WTC11 (cell line): ENCODE measurements around the gene RAB43. TPM values are rescaled to one million over a fixed set of nuclear protein-coding genes. Genes with fewer than 3 reads are reported as not detected.

ENCODE experiments used
- ATAC-seq: fragments of 200-7000 bp; cut with Tn5 transposase; 2 replicates; pipeline ENCODE4 v1.10.0; 2021; ENCODE audit warnings: mild to moderate bottlenecking, moderate library complexity
- CTCF ChIA-PET: fragments of 300-600 bp; sonication (Branson Sonifier 250); formaldehyde crosslinking; loops from one replicate; lab custom pipeline; 2021; ENCODE audit warnings: antibody characterized with exemption; lab: Charles Lee
- POLR2A ChIA-PET: fragments of 350-600 bp; sonication (Branson Sonifier 250); formaldehyde crosslinking; loops from one replicate; lab custom pipeline; 2021; ENCODE audit warnings: antibody characterized with exemption; lab: Charles Lee
- DNase-seq: peaks from one replicate; pipeline ENCODE4 v3.0.0; 2021; ENCODE audit warnings: low spot score
- H3K27ac Mint-ChIP-seq: 2 replicates; pipeline ENCODE4 v1.8.0; 2021; ENCODE audit warnings: mixed read lengths
- H3K27me3 Mint-ChIP-seq: 2 replicates; pipeline ENCODE4 v1.8.0; 2021; ENCODE audit warnings: low read depth, mild to moderate bottlenecking, moderate library complexity, mixed read lengths
- H3K36me3 Mint-ChIP-seq: 2 replicates; pipeline ENCODE4 v1.8.0; 2021; ENCODE audit warnings: mixed read lengths
- H3K4me1 Mint-ChIP-seq: 2 replicates; pipeline ENCODE4 v1.8.0; 2022; ENCODE audit warnings: mixed read lengths
- H3K4me3 Mint-ChIP-seq: 2 replicates; pipeline ENCODE4 v1.8.0; 2021; ENCODE audit warnings: mild to moderate bottlenecking, moderate library complexity, mixed read lengths
- H3K9me3 Mint-ChIP-seq: 2 replicates; pipeline ENCODE4 v1.8.0; 2021; ENCODE audit warnings: mixed read lengths
- CREB1 ChIP-seq: sonication (generic); formaldehyde crosslinking; IDR thresholded peaks from 2 replicates; pipeline ENCODE4 v1.8.0; 2023; ENCODE audit warnings: mild to moderate bottlenecking, missing genetic modification reagents
- CREM ChIP-seq: sonication (generic); formaldehyde crosslinking; IDR thresholded peaks from 2 replicates; pipeline ENCODE4 v1.8.1; 2022; ENCODE audit warnings: mild to moderate bottlenecking, missing genetic modification reagents, moderate library complexity
- E2F1 ChIP-seq: sonication (generic); formaldehyde crosslinking; IDR thresholded peaks from 2 replicates; pipeline ENCODE4 v1.8.0; 2022; ENCODE audit warnings: mild to moderate bottlenecking, missing genetic modification reagents
- ELF4 ChIP-seq: sonication (generic); formaldehyde crosslinking; IDR thresholded peaks from 2 replicates; pipeline ENCODE4 v1.8.1; 2022; ENCODE audit warnings: low read depth, mild to moderate bottlenecking, moderate library complexity, missing genetic modification reagents
- EMX1 ChIP-seq: fragments of 250-450 bp; sonication (Bioruptor Pico); IDR thresholded peaks from 2 replicates; pipeline ENCODE4 v1.8.0; 2021; ENCODE audit warnings: mild to moderate bottlenecking
- FOXJ3 ChIP-seq: sonication (generic); formaldehyde crosslinking; IDR thresholded peaks from 2 replicates; pipeline ENCODE4 v1.9.0; 2021; ENCODE audit warnings: missing genetic modification reagents, mild to moderate bottlenecking, borderline replicate concordance
- FOXK1 ChIP-seq: sonication (generic); formaldehyde crosslinking; IDR thresholded peaks from 2 replicates; pipeline ENCODE4 v1.8.0; 2022; ENCODE audit warnings: mild to moderate bottlenecking, moderate library complexity, missing genetic modification reagents
- GRHL2 ChIP-seq: fragments of 250-450 bp; sonication (Bioruptor Pico); IDR thresholded peaks from 2 replicates; pipeline ENCODE4 v1.8.0; 2022; ENCODE audit warnings: mild to moderate bottlenecking, moderate library complexity; ENCODE audit not compliant: insufficient replicate concordance, severe bottlenecking
- GTF2I ChIP-seq: fragments of 250-450 bp; sonication (Bioruptor Pico); conservative IDR thresholded peaks from 2 replicates; pipeline ENCODE4 v1.4.0; 2021; ENCODE audit warnings: mild to moderate bottlenecking
- HMGXB4 ChIP-seq: sonication (generic); formaldehyde crosslinking; IDR thresholded peaks from 2 replicates; pipeline ENCODE4 v1.8.1; 2023; ENCODE audit warnings: mild to moderate bottlenecking, moderate library complexity, missing genetic modification reagents
- JAZF1 ChIP-seq: fragments of 250-450 bp; sonication (Bioruptor Pico); IDR thresholded peaks from 2 replicates; pipeline ENCODE4 v1.9.0; 2021; ENCODE audit warnings: moderate library complexity, mild to moderate bottlenecking, inconsistent platforms
- KAT7 ChIP-seq: sonication (generic); formaldehyde crosslinking; IDR thresholded peaks from 2 replicates; pipeline ENCODE4 v1.8.1; 2023; ENCODE audit warnings: missing genetic modification reagents, mild to moderate bottlenecking, borderline replicate concordance
- MLX ChIP-seq: sonication (generic); formaldehyde crosslinking; IDR thresholded peaks from 2 replicates; pipeline ENCODE4 v1.8.1; 2023; ENCODE audit warnings: mild to moderate bottlenecking, missing genetic modification reagents, moderate library complexity
- OVOL2 ChIP-seq: fragments of 250-450 bp; sonication (Bioruptor Pico); IDR thresholded peaks from 2 replicates; pipeline ENCODE4 v1.9.0; 2021; ENCODE audit warnings: mild to moderate bottlenecking, borderline replicate concordance
- RELA ChIP-seq: sonication (generic); formaldehyde crosslinking; IDR thresholded peaks from 2 replicates; pipeline ENCODE4 v1.8.1; 2022; ENCODE audit warnings: missing genetic modification reagents, mild to moderate bottlenecking, borderline replicate concordance
- RORB ChIP-seq: fragments of 250-450 bp; sonication (Bioruptor Pico); IDR thresholded peaks from 2 replicates; pipeline ENCODE4 v1.9.0; 2021; ENCODE audit warnings: mild to moderate bottlenecking
- SOX15 ChIP-seq: fragments of 250-450 bp; sonication (Bioruptor Pico); IDR thresholded peaks from 2 replicates; pipeline ENCODE4 v1.9.0; 2021; ENCODE audit warnings: mild to moderate bottlenecking
- SP1 ChIP-seq: sonication (generic); formaldehyde crosslinking; conservative IDR thresholded peaks from 2 replicates; pipeline ENCODE4 v1.8.1; 2022; ENCODE audit warnings: missing genetic modification reagents
- TEAD4 ChIP-seq: sonication (generic); formaldehyde crosslinking; IDR thresholded peaks from 2 replicates; pipeline ENCODE4 v1.8.0; 2022; ENCODE audit warnings: mild to moderate bottlenecking, missing genetic modification reagents
- TP53 ChIP-seq: sonication (generic); formaldehyde crosslinking; IDR thresholded peaks from 2 replicates; pipeline ENCODE4 v1.8.1; 2023; ENCODE audit warnings: mild to moderate bottlenecking, missing genetic modification reagents
- ZBTB21 ChIP-seq: sonication (generic); formaldehyde crosslinking; IDR thresholded peaks from 2 replicates; pipeline ENCODE4 v1.8.1; 2023; ENCODE audit warnings: mild to moderate bottlenecking, missing genetic modification reagents, borderline replicate concordance
- ZNF263 ChIP-seq: sonication (generic); formaldehyde crosslinking; IDR thresholded peaks from 2 replicates; pipeline ENCODE4 v1.8.1; 2022; ENCODE audit warnings: low read depth, mild to moderate bottlenecking, moderate library complexity, missing genetic modification reagents
- ZNF281 ChIP-seq: sonication (generic); formaldehyde crosslinking; IDR thresholded peaks from 2 replicates; pipeline ENCODE4 v1.8.0; 2023; ENCODE audit warnings: mild to moderate bottlenecking, missing genetic modification reagents
- ZNF317 ChIP-seq: sonication (generic); formaldehyde crosslinking; IDR thresholded peaks from 2 replicates; pipeline ENCODE4 v1.8.1; 2023; ENCODE audit warnings: low read depth, mild to moderate bottlenecking, moderate library complexity, missing genetic modification reagents, borderline replicate concordance
- ZNF425 ChIP-seq: fragments of 250-450 bp; sonication (Bioruptor Pico); conservative IDR thresholded peaks from 2 replicates; pipeline ENCODE4 v1.9.0; 2021; ENCODE audit warnings: mild to moderate bottlenecking
- ZNF671 ChIP-seq: fragments of 250-450 bp; sonication (Bioruptor Pico); IDR thresholded peaks from 2 replicates; pipeline ENCODE4 v1.8.0; 2021; ENCODE audit warnings: mild to moderate bottlenecking
- total RNA-seq: library from RNA; stranded (reverse); gene quantifications from 3 replicates; pipeline ENCODE4 v1.2.3, GENCODE V29; 2021

The RAB43 gene
- total RNA-seq, 1 experiment from 2014 or later: 34.5 TPM

- CTCF ChIA-PET: interaction anchor here (0.7 to 2.7 kb wide), 6 partner anchors 13 to 194 kb away, joined by 3 to 13 read pairs (median 4); no protein-coding TSS in a partner anchor
- no peak overlapping the region for H3K27ac Mint-ChIP-seq
- H3K4me3 Mint-ChIP-seq: no peak overlapping the region
- ATAC-seq (no peak; the same call in 1 of the 2 replicates), DNase-seq (no peak)
- no peaks in the 10 kb centered on the region for H3K36me3 Mint-ChIP-seq
- peaks cover 20% of the 10 kb centered on the region for H3K4me1 Mint-ChIP-seq
- TF ChIP-seq KAT7 (CRISPR knock-in tag) (no peak), JAZF1 (no peak), MLX (CRISPR knock-in tag) (no peak), ELF4 (CRISPR knock-in tag) (no peak), FOXK1 (CRISPR knock-in tag) (no peak), ZNF671 (CRISPR knock-in tag) (no peak), TEAD4 (CRISPR knock-in tag) (no peak), TP53 (CRISPR knock-in tag) (no peak), SOX15 (CRISPR knock-in tag) (no peak), HMGXB4 (CRISPR knock-in tag) (no peak), GRHL2 (CRISPR knock-in tag) (no peak), ZNF317 (CRISPR knock-in tag) (no peak), RELA (CRISPR knock-in tag) (no peak), GTF2I (CRISPR knock-in tag) (no peak), ZNF263 (CRISPR knock-in tag) (no peak), ZNF425 (no peak), ZBTB21 (CRISPR knock-in tag) (no peak), CREB1 (no peak), SP1 (CRISPR knock-in tag) (no peak), EMX1 (CRISPR knock-in tag) (no peak)
- H3K27me3 Mint-ChIP-seq: peaks cover 20% of the 10 kb centered on the region
- POLR2A ChIA-PET: no interaction called here
- peaks cover 5% of the 10 kb centered on the region; the same call in 1 of the 2 replicates for H3K9me3 Mint-ChIP-seq
Measured at GRCh38 chr3:129039271-129040038, 82.1 kb downstream of the RAB43 start.

GRCh38 chr3:129038121-129038855 lies 83.3 kb downstream of the RAB43 start:
- ChIA-PET CTCF (interaction anchor here (0.6 to 2.7 kb wide), 5 partner anchors 11 to 718 kb away, joined by 3 to 13 read pairs (median 7); no protein-coding TSS in a partner anchor), POLR2A (interaction anchor here (0.7 kb wide), 1 partner anchor 202 kb away, joined by 5 read pairs; no protein-coding TSS in a partner anchor)
- Mint-ChIP-seq H3K27me3 (peaks cover 11% of the 10 kb centered on the region), H3K27ac (no peak overlapping the region), H3K36me3 (no peaks in the 10 kb centered on the region), H3K9me3 (peaks cover 5% of the 10 kb centered on the region; the same call in 1 of the 2 replicates), H3K4me3 (no peak overlapping the region), H3K4me1 (peaks cover 20% of the 10 kb centered on the region)
- ATAC-seq (no peak), DNase-seq (no peak)
- TF ChIP-seq OVOL2 (CRISPR knock-in tag) (no peak), CREM (CRISPR knock-in tag) (no peak), FOXJ3 (CRISPR knock-in tag) (no peak), SOX15 (CRISPR knock-in tag) (no peak), RELA (CRISPR knock-in tag) (no peak), E2F1 (CRISPR knock-in tag) (no peak), ZNF281 (CRISPR knock-in tag) (no peak), ZNF671 (CRISPR knock-in tag) (no peak), RORB (CRISPR knock-in tag) (no peak), GRHL2 (CRISPR knock-in tag) (no peak)
